Upper lobe of left lung (tissue), 4 donors: ENCODE measurements around the gene DPP9.

Experiments
- EP300 ChIP-seq, 4 donors: sonication (generic); formaldehyde crosslinking; IDR thresholded peaks; one replicate each; pipeline ENCODE4 v1.5.1; 2017; ENCODE audit warnings: antibody characterized with exemption in 4 of 4, control low read depth in 2 of 4
- POLR2A ChIP-seq, 4 donors: fragments of 450-650 bp; IDR thresholded peaks; one replicate each; pipeline ENCODE4 v1.5.1; 2016 to 2017; ENCODE audit warnings: antibody characterized with exemption in 4 of 4, mild to moderate bottlenecking in 2 of 4
- TF ChIP-seq, protein P1 (sequence below), 6 experiments: fragments of 450-650 bp in 4 of 6; fragments of 200-600 bp in 2 of 6; sonication (generic) in 2 of 6; IDR thresholded peaks; one replicate each; pipeline ENCODE4 v1.5.1; 2016 to 2019; ENCODE audit warnings: antibody characterized with exemption in 6 of 6

DNA sequence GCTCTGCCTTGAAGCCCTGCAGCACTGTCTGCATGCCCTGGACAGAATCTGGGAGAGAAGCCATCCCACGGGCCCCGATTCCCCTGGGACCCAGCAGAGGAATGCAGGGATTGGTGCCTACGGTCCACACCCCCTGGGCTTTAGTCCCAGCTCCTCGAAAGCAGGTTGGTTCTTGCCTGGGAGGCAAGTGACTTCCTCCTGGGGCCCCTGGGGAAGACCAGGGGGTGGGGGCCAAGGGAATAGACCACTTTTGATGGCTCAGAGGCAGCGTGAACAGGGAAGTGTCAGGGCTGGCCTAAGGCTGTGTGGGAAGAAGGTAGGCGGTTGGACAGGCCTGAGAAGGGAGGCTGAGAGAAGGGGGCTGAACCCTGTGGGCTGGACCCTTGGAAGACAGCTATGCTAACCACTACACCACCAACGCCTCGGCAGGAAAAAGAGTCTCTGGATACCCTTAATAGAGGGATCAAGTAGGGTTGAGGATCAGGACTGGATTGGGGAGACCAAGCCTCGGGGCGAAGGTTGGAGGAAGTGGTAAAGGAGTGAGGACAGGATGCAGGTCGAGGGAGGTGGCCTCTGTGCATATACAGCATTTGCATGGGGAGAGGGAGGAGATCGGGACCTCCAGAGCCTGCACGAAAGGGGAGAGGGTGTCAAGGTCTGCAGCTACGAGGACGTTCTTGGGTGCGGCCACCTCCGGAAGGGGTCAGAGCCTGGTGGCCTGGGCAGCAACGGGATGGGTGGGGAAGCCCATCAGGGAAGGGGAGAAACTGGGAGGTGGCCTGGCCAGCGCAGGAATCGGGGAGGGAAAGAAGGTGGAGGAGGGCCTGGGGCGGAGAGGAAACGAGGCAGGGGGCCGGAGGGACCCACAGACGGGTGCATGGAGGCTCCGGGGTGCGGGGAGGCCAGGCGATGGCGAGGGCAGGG lies 709 bp downstream of the DPP9 start:
- TF ChIP-seq, protein P1, sequence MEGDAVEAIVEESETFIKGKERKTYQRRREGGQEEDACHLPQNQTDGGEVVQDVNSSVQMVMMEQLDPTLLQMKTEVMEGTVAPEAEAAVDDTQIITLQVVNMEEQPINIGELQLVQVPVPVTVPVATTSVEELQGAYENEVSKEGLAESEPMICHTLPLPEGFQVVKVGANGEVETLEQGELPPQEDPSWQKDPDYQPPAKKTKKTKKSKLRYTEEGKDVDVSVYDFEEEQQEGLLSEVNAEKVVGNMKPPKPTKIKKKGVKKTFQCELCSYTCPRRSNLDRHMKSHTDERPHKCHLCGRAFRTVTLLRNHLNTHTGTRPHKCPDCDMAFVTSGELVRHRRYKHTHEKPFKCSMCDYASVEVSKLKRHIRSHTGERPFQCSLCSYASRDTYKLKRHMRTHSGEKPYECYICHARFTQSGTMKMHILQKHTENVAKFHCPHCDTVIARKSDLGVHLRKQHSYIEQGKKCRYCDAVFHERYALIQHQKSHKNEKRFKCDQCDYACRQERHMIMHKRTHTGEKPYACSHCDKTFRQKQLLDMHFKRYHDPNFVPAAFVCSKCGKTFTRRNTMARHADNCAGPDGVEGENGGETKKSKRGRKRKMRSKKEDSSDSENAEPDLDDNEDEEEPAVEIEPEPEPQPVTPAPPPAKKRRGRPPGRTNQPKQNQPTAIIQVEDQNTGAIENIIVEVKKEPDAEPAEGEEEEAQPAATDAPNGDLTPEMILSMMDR (IDR thresholded peaks at IDR 0.05): no peak
- no peak for TF ChIP-seq POLR2A (IDR thresholded peaks at IDR 0.05)
- no peak for TF ChIP-seq EP300 (IDR thresholded peaks at IDR 0.05)
